DND-41 (cell line): ENCODE data around the gene HIP1.

Source experiments
- ATAC-seq: fragments of 200-7000 bp; cut with Tn5 transposase; 3 replicates; pipeline ENCODE4 v1.9.1; 2021; ENCODE audit warnings: low read depth; ENCODE audit not compliant: insufficient read depth
- DNase-seq: peaks from one replicate; pipeline ENCODE4 v3.0.0-alpha.2; 2020
- H2AFZ ChIP-seq: 2 replicates; pipeline ENCODE4 v1.6.0; 2012; ENCODE audit warnings: low read depth, low read length
- H3K27ac ChIP-seq: 2 replicates; pipeline ENCODE4 v1.5.1; 2012; ENCODE audit warnings: low read length, inconsistent platforms
- H3K27me3 ChIP-seq: fragments of 200-600 bp; sonication (generic); 2 replicates; pipeline ENCODE4 v1.6.0; 2012; ENCODE audit warnings: low read length, mild to moderate bottlenecking, inconsistent platforms; ENCODE audit not compliant: insufficient read depth, poor library complexity
- H3K36me3 ChIP-seq: 2 replicates; pipeline ENCODE4 v1.5.1; 2012; ENCODE audit warnings: low read length, inconsistent platforms; ENCODE audit not compliant: insufficient read depth
- H3K4me1 ChIP-seq: 2 replicates; pipeline ENCODE4 v1.5.1; 2012; ENCODE audit warnings: mild to moderate bottlenecking, low read length; ENCODE audit not compliant: insufficient read depth
- H3K4me2 ChIP-seq: 2 replicates; pipeline ENCODE4 v1.6.0; 2012; ENCODE audit warnings: mild to moderate bottlenecking, moderate library complexity, low read length, inconsistent platforms; ENCODE audit not compliant: insufficient read depth
- H3K4me3 ChIP-seq, 2 experiments: fragments of 200-600 bp in 1 of 2; shearing (Covaris generic) in 1 of 2; 2 replicates each; pipeline ENCODE4 v1.5.1; 2012 to 2016; ENCODE audit warnings: inconsistent platforms in 2 of 2, low read length in 2 of 2, mild to moderate bottlenecking in 2 of 2, low read depth in 1 of 2, moderate library complexity in 1 of 2
- H3K79me2 ChIP-seq: 2 replicates; pipeline ENCODE4 v1.6.0; 2012; ENCODE audit warnings: low read length, inconsistent platforms; ENCODE audit not compliant: insufficient read depth
- H3K9ac ChIP-seq: 2 replicates; pipeline ENCODE4 v1.6.0; 2012; ENCODE audit warnings: low read depth, mild to moderate bottlenecking, inconsistent platforms, low read length, moderate library complexity
- H3K9me3 ChIP-seq: 2 replicates; pipeline ENCODE4 v1.5.1; 2012; ENCODE audit warnings: low read length, moderate library complexity, mild to moderate bottlenecking, inconsistent platforms; ENCODE audit not compliant: insufficient read depth, severe bottlenecking
- H4K20me1 ChIP-seq: 2 replicates; pipeline ENCODE4 v1.6.0; 2012; ENCODE audit warnings: low read length; ENCODE audit not compliant: insufficient read depth
- CTCF ChIP-seq: IDR thresholded peaks from 2 replicates; pipeline ENCODE4 v1.5.1; 2012; ENCODE audit warnings: borderline replicate concordance, low read length, moderate library complexity, mild to moderate bottlenecking; ENCODE audit not compliant: poor library complexity, severe bottlenecking; ENCODE audit errors: extremely low read depth
- EZH2 ChIP-seq: IDR thresholded peaks from 3 replicates; pipeline ENCODE4 v1.6.1; 2012; ENCODE audit warnings: borderline replicate concordance, low read depth, mild to moderate bottlenecking, moderate library complexity, low read length, inconsistent platforms; ENCODE audit not compliant: severe bottlenecking

HIP1 gene

GRCh38 chr7:75712517-75713361 lies 26.0 kb downstream of the HIP1 start:
- DNase-seq = no peak
- no peak for ATAC-seq
- Histone ChIP-seq H3K79me2 (no peaks in the 10 kb centered on the region), H2AFZ (no peak overlapping the region), H3K27ac (no peak overlapping the region), H3K4me1 (no peaks in the 10 kb centered on the region), H4K20me1 (no peaks in the 10 kb centered on the region), H3K4me2 (no peak overlapping the region), H3K27me3 (no peaks in the 10 kb centered on the region), H3K4me3 (no peak overlapping the region), H3K9me3 (peaks cover 12% of the 10 kb centered on the region), H3K36me3 (no peaks in the 10 kb centered on the region), H3K9ac (no peak overlapping the region)
- TF ChIP-seq EZH2 (no peak), CTCF (no peak)

- DNase-seq (no peak), ATAC-seq (no peak)
- Histone ChIP-seq H4K20me1 (no peaks in the 10 kb centered on the region), H3K4me3 (no peak overlapping the region), H3K9ac (no peak overlapping the region), H3K27ac (no peak overlapping the region), H3K27me3 (no peaks in the 10 kb centered on the region), H3K79me2 (no peaks in the 10 kb centered on the region), H3K4me2 (no peak overlapping the region), H2AFZ (no peak overlapping the region), H3K36me3 (no peaks in the 10 kb centered on the region), H3K9me3 (peaks cover 12% of the 10 kb centered on the region), H3K4me1 (no peaks in the 10 kb centered on the region)
- TF ChIP-seq EZH2 (no peak), CTCF (no peak)
These were observed 26.9 kb downstream of the HIP1 start for GRCh38 chr7:75711656-75712514.

GRCh38 chr7:75711076-75711475 lies 27.7 kb downstream of the HIP1 start:
- Histone ChIP-seq H3K9me3 (peaks cover 12% of the 10 kb centered on the region), H4K20me1 (no peaks in the 10 kb centered on the region), H3K4me1 (no peaks in the 10 kb centered on the region), H3K27ac (no peak overlapping the region), H3K4me2 (no peak overlapping the region), H3K36me3 (no peaks in the 10 kb centered on the region), H3K9ac (no peak overlapping the region), H3K27me3 (no peaks in the 10 kb centered on the region), H2AFZ (no peak overlapping the region), H3K79me2 (no peaks in the 10 kb centered on the region), H3K4me3 (no peak overlapping the region)
- ATAC-seq (no peak), DNase-seq (no peak)
- TF ChIP-seq EZH2 (no peak), CTCF (no peak)
